Endodermal cell (in vitro differentiated cells): ENCODE measurements around the gene MRE11. TPM values are rescaled to one million over a fixed set of nuclear protein-coding genes. Genes with fewer than 3 reads are reported as not detected.

ENCODE experiments used
- DNase-seq: peaks from one replicate; pipeline ENCODE4 v3.0.0-alpha.2; 2017
- H3K27ac ChIP-seq: 2 replicates; pipeline ENCODE4 v1.5.1; 2013; ENCODE audit warnings: mild to moderate bottlenecking, low read depth, low read length, moderate library complexity
- H3K27me3 ChIP-seq: 2 replicates; pipeline ENCODE4 v1.6.1; 2013; ENCODE audit warnings: mild to moderate bottlenecking, low read length, moderate library complexity; ENCODE audit not compliant: insufficient read depth, control insufficient read depth, poor library complexity, severe bottlenecking
- H3K36me3 ChIP-seq: 2 replicates; pipeline ENCODE4 v1.7.0; 2013; ENCODE audit warnings: mild to moderate bottlenecking, low read length, moderate library complexity; ENCODE audit not compliant: control insufficient read depth, insufficient read depth
- H3K4me1 ChIP-seq: one replicate; pipeline ENCODE4 v1.7.0; 2013; ENCODE audit warnings: low read length; ENCODE audit not compliant: control insufficient read depth, insufficient read depth
- H3K4me3 ChIP-seq: 2 replicates; pipeline ENCODE4 v1.5.1; 2013; ENCODE audit warnings: mild to moderate bottlenecking, low read length, moderate library complexity
- H3K9ac ChIP-seq: 2 replicates; pipeline ENCODE4 v1.6.1; 2013; ENCODE audit warnings: mild to moderate bottlenecking, low read length, moderate library complexity; ENCODE audit not compliant: poor library complexity, severe bottlenecking; ENCODE audit errors: extremely low read depth
- H3K9me3 ChIP-seq: 2 replicates; pipeline ENCODE4 v1.6.1; 2013; ENCODE audit warnings: mild to moderate bottlenecking, low read length, moderate library complexity; ENCODE audit not compliant: control insufficient read depth
- H3K27ac Mint-ChIP-seq: 2 replicates; pipeline ENCODE4 v1.8.0; 2020; ENCODE audit warnings: mixed read lengths
- H3K27me3 Mint-ChIP-seq: 2 replicates; pipeline ENCODE4 v1.8.0; 2021; ENCODE audit warnings: mild to moderate bottlenecking, mixed read lengths; ENCODE audit not compliant: insufficient read depth
- H3K36me3 Mint-ChIP-seq: 2 replicates; pipeline ENCODE4 v1.8.0; 2020; ENCODE audit warnings: low read depth, mixed read lengths
- H3K4me1 Mint-ChIP-seq: 2 replicates; pipeline ENCODE4 v1.8.0; 2020; ENCODE audit warnings: mixed read lengths
- H3K4me3 Mint-ChIP-seq: 2 replicates; pipeline ENCODE4 v1.8.0; 2020; ENCODE audit warnings: mild to moderate bottlenecking, moderate library complexity, mixed read lengths
- H3K9me3 Mint-ChIP-seq: 2 replicates; pipeline ENCODE4 v1.8.0; 2020; ENCODE audit warnings: mild to moderate bottlenecking, mixed read lengths
- CTCF ChIP-seq: fragments of 200-600 bp; sonication (generic); conservative IDR thresholded peaks from 2 replicates; pipeline ENCODE4 v1.5.0; 2021; ENCODE audit warnings: antibody characterized with exemption, mild to moderate bottlenecking
- WGBS, 2 experiments: methylation state at CpG; one replicate each; pipeline versions ENCODE4 v1.1.5 to v1.1.7; 2013; ENCODE audit warnings: missing lambda C conversion rate in 2 of 2, mixed read lengths in 1 of 2; ENCODE audit not compliant: insufficient coverage in 1 of 2, insufficient read length in 1 of 2; 5-methylcytosine and 5-hydroxymethylcytosine counted together
- total RNA-seq, 2 donors: library from RNA; stranded (reverse); fragmentation: NEBNext Ultra II Directional in 1 of 2; extraction: Animal tissue kit (Norgen Biotek cat#: 25700) in 1 of 2; gene quantifications; 2 replicates in 1 of 2; 3 replicates in 1 of 2; pipeline ENCODE4 v1.2.1, GENCODE V29; 2021

The MRE11 gene
- total RNA-seq, 2 donors from 2014 or later = 38.1 to 43.5 TPM

DNA sequence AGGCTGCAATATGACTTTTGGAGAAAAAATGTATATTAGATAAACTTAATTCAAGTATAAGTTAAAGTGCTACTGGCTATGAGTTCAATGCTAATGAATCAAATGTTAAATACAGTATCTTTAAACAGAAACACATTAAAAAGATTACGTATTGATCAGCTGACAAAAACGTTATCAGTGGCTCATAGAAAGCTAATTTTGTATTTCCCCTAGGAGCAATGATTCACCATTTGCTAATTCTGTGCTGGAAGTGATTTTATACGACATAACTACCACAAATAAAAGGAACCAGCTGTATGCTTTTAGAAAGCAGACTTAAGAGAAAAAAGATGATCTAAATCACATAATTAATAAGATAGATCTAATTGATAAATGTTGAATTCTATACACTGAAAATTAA, 43.6 kb downstream of the MRE11 start:
- no peak for TF ChIP-seq CTCF
- no peaks in the 10 kb centered on the region for H3K4me1 ChIP-seq
- Mint-ChIP-seq H3K27me3 (no peaks in the 10 kb centered on the region), H3K4me3 (no peak overlapping the region), H3K4me1 (no peaks in the 10 kb centered on the region), H3K27ac (no peak overlapping the region), H3K36me3 (peaks cover 30% of the 10 kb centered on the region), H3K9me3 (no peaks in the 10 kb centered on the region)
- no peaks in the 10 kb centered on the region for H3K27me3 ChIP-seq
- no peak for DNase-seq
- H3K36me3 ChIP-seq = peaks cover 35% of the 10 kb centered on the region
- WGBS, 2 experiments = 80 to 92% methylated on average over 1 to 3 of the region's 3 CpGs
- no peak overlapping the region for H3K9ac ChIP-seq
- H3K4me3 ChIP-seq = no peak overlapping the region
- peaks cover 6% of the 10 kb centered on the region for H3K9me3 ChIP-seq
- H3K27ac ChIP-seq = no peak overlapping the region

GRCh38 chr11:94449437-94449836, 44.2 kb downstream of the MRE11 start:
- TF ChIP-seq CTCF = no peak
- Histone ChIP-seq H3K9me3 (peaks cover 6% of the 10 kb centered on the region), H3K27me3 (no peaks in the 10 kb centered on the region), H3K4me3 (no peak overlapping the region), H3K4me1 (no peaks in the 10 kb centered on the region), H3K36me3 (peaks cover 40% of the 10 kb centered on the region), H3K27ac (no peak overlapping the region), H3K9ac (no peak overlapping the region)
- Mint-ChIP-seq H3K9me3 (no peaks in the 10 kb centered on the region), H3K36me3 (peaks cover 30% of the 10 kb centered on the region), H3K27ac (no peak overlapping the region), H3K27me3 (no peaks in the 10 kb centered on the region), H3K4me3 (no peak overlapping the region), H3K4me1 (no peaks in the 10 kb centered on the region)
- no peak for DNase-seq
- 98% methylated on average over 2 of the region's 2 CpGs; no CpG with 5 or more reads in 1 of the 2 experiments for WGBS, 2 experiments

DNA sequence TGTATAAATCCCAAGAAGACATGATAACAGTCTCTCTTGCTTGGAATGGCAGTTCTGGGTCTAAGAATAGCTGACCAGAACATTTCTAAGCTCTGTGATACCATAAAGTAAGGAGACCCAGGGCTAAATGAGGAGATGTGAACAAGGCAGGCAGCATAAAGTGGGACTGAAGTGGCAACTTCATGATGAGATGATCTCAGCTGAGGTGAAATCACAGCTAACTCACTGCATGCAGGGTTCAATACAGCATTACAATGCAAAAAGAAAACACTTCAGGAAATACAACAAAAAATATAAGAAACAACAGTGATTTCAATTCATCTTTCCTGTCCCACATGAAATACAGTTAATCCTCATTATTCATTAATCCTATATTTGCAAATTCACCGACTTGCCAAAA, 44.6 kb downstream of the MRE11 start:
- peaks cover 44% of the 10 kb centered on the region for H3K36me3 ChIP-seq
- H3K9ac ChIP-seq = no peak overlapping the region
- no peak for TF ChIP-seq CTCF
- Mint-ChIP-seq H3K27ac (no peak overlapping the region), H3K36me3 (peaks cover 34% of the 10 kb centered on the region), H3K9me3 (no peaks in the 10 kb centered on the region), H3K4me3 (no peak overlapping the region), H3K4me1 (no peaks in the 10 kb centered on the region), H3K27me3 (no peaks in the 10 kb centered on the region)
- no peaks in the 10 kb centered on the region for H3K27me3 ChIP-seq
- 90% methylated on average over 1 of the region's 1 CpG; no CpG with 5 or more reads in 1 of the 2 experiments for WGBS, 2 experiments
- no peak for DNase-seq
- H3K27ac ChIP-seq = no peak overlapping the region
- H3K4me1 ChIP-seq = no peaks in the 10 kb centered on the region
- no peak overlapping the region for H3K4me3 ChIP-seq
- H3K9me3 ChIP-seq = peaks cover 6% of the 10 kb centered on the region
